ENCODE data around the gene ARHGEF25.

DNA sequence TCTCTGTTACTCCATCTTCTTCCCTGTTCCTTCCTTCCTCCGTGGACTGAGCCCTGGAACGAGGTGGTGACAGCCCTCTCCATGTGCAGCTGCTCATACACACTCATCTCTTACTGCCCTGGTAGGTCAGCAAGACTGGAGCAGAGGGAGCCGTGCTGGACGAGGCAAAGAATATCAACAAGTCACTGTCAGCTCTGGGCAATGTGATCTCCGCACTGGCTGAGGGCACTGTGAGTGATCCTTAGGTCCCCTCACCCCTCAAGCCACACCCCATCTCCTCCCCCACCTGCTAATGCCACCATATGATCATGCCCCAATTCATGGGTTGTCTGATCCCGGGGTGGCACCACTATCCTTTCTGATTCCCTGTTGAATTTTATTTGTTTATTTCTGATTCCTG lies 42.4 kb upstream of the ARHGEF25 start:
- TF ChIP-seq, protein P1, sequence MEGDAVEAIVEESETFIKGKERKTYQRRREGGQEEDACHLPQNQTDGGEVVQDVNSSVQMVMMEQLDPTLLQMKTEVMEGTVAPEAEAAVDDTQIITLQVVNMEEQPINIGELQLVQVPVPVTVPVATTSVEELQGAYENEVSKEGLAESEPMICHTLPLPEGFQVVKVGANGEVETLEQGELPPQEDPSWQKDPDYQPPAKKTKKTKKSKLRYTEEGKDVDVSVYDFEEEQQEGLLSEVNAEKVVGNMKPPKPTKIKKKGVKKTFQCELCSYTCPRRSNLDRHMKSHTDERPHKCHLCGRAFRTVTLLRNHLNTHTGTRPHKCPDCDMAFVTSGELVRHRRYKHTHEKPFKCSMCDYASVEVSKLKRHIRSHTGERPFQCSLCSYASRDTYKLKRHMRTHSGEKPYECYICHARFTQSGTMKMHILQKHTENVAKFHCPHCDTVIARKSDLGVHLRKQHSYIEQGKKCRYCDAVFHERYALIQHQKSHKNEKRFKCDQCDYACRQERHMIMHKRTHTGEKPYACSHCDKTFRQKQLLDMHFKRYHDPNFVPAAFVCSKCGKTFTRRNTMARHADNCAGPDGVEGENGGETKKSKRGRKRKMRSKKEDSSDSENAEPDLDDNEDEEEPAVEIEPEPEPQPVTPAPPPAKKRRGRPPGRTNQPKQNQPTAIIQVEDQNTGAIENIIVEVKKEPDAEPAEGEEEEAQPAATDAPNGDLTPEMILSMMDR (IDR thresholded peaks at IDR 0.05) = no peak
- TF ChIP-seq EP300 (IDR thresholded peaks at IDR 0.05) = no peak
- TF ChIP-seq POLR2A (IDR thresholded peaks at IDR 0.05) = no peak
